ENCODE results near the gene MFSD1. TPM values are rescaled to one million over a fixed set of nuclear protein-coding genes. Genes with fewer than 3 reads are reported as not detected.
A peak's percentile ranks its signal among the peaks of the same experiment; 100 is the strongest.

The MFSD1 gene
- total RNA-seq, 4 donors from 2014 or later, result 9.2 to 86.6 (median 64.0) TPM

DNA sequence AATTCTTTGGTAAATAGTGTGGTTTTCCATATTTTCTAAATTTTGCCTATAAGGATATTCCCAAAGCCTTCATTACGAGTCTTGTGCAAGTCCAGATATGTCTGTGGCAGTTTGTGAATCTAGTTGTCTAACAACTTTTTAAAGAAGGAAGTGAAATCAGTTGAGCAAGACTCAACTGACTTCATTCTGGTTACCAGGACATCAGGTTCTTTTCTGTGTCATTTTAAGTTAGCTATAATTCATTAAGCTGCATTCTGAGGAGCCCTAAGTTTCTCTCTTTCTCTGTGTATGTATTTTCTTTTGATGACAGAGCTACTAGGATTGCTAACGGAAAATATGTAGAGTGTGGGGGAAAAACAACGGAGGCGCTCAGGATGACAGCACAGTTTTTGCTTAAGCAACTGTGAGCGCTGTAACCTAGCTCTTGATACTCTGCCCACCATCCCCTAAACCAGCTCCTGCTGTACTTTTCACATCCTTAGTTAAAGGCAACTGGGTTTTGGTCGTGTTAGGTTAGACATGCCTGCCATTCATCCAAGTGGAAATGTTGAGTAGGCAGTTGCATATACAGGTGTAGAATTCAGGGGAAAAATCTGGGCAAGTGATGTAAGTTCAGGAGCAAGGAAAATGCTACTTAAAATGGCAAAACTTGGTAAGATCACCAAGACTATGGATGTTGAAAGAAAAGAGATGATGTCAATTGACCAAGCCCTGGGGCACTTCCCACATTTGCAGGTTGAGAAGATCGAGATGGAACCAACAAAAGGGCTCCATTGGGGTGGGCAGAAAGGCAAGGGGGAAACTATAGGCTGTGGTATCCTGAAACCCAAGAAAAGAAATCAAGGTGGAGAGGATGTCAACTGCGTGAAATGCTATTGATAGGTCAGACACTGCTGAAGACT is 9.2 kb downstream of the MFSD1 start:
- intact Hi-C loops (cut with DNase I; ENCODE audit: low total_unique reads) (no loop called here), in situ Hi-C loops (cut with MboI; ENCODE audit: low pct_ligation_motif_present in 1 of 4, low pct_unique_long_range_greater_than_20kb in 1 of 4, low sequenced_read_pairs in 3 of 4) (no loop called here)
- 74 to 88% methylated on average over 8 of the region's 8 CpGs for WGBS, 2 donors (ENCODE audit: low coverage in 1 of 2)
- DNase-seq, result no peak
- peak overlapping the region in 3 of 4 donors; percentile 19 to 25 (median 24) for H3K27ac ChIP-seq
- no peaks in the 10 kb centered on the region for H3K4me1 ChIP-seq
- TF ChIP-seq POLR2AphosphoS5 (IDR thresholded peaks at IDR 0.05), result no peak
- no peak for TF ChIP-seq POLR2A (IDR thresholded peaks at IDR 0.05)
- TF ChIP-seq, protein P1, sequence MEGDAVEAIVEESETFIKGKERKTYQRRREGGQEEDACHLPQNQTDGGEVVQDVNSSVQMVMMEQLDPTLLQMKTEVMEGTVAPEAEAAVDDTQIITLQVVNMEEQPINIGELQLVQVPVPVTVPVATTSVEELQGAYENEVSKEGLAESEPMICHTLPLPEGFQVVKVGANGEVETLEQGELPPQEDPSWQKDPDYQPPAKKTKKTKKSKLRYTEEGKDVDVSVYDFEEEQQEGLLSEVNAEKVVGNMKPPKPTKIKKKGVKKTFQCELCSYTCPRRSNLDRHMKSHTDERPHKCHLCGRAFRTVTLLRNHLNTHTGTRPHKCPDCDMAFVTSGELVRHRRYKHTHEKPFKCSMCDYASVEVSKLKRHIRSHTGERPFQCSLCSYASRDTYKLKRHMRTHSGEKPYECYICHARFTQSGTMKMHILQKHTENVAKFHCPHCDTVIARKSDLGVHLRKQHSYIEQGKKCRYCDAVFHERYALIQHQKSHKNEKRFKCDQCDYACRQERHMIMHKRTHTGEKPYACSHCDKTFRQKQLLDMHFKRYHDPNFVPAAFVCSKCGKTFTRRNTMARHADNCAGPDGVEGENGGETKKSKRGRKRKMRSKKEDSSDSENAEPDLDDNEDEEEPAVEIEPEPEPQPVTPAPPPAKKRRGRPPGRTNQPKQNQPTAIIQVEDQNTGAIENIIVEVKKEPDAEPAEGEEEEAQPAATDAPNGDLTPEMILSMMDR (IDR thresholded peaks at IDR 0.05), result no peak
- TF ChIP-seq EP300 (IDR thresholded peaks at IDR 0.05; ENCODE audit: low read depth), result no peak
- no peak overlapping the region for H3K4me3 ChIP-seq
- peaks cover 0 to 61% (median 20%) of the 10 kb centered on the region in 4 donors for H3K36me3 ChIP-seq
- H3K27me3 ChIP-seq, result no peaks in the 10 kb centered on the region
- no peaks in the 10 kb centered on the region for H3K9me3 ChIP-seq

DNA sequence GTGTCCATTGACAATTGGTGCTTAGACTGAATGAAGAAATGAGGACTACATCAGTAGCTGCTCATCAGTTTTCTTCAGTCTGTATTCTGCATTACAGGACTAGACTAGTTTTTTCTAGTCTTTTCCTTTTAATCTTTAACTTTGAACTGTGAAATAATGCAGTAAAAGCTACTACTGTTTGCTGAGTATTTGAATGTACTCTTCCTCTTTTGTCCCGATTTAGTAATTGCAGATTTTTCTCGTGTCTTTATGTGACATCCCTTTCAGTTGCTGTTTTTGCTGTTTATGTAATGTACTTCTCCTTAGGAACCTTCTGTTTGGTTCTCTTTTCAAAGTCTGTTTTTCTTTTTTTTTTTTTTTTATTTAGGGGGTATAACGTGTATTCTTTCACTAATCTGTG is 17.4 kb downstream of the MFSD1 start:
- in situ Hi-C loops (cut with MboI; ENCODE audit: low pct_ligation_motif_present in 1 of 4, low pct_unique_long_range_greater_than_20kb in 1 of 4, low sequenced_read_pairs in 3 of 4) (no loop called here), intact Hi-C loops (cut with DNase I; ENCODE audit: low total_unique reads) (no loop called here)
- 34 to 41% methylated on average over 3 of the region's 3 CpGs for WGBS, 2 donors (ENCODE audit: low coverage in 1 of 2)
- no peaks in the 10 kb centered on the region for H3K9me3 ChIP-seq
- peak overlapping the region in 2 of 4 donors; percentile 43 to 45 for H3K27ac ChIP-seq
- TF ChIP-seq, protein P1 (IDR thresholded peaks at IDR 0.05), result no peak
- TF ChIP-seq POLR2AphosphoS5 (IDR thresholded peaks at IDR 0.05) (no peak), POLR2A (IDR thresholded peaks at IDR 0.05) (no peak), EP300 (IDR thresholded peaks at IDR 0.05; ENCODE audit: low read depth) (no peak)
- DNase-seq, result no peak
- H3K36me3 ChIP-seq, result peaks cover 0 to 54% (median 24%) of the 10 kb centered on the region in 4 donors
- no peaks in the 10 kb centered on the region for H3K27me3 ChIP-seq
- no peaks in the 10 kb centered on the region for H3K4me1 ChIP-seq
- H3K4me3 ChIP-seq, result no peak overlapping the region

DNA sequence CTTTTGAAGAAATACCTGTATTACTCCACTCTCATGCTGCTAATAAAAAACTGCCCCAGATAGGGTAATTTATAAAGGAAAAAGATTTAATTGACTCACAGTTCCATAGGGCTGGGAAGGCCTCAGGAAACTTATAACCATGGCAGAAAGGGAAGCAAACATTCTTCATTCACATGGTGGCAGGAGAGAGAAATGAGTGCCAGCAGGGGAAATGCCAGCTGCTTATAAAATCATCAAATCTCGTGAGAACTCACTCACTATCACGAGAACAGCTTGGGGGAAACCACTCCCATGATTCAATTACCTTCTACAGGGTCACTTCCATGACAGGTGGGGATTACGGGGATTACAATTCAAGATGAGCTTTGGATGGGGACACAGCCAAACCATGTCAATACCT is 18.7 kb downstream of the MFSD1 start:
- intact Hi-C loops (cut with DNase I; ENCODE audit: low total_unique reads) (no loop called here), in situ Hi-C loops (cut with MboI; ENCODE audit: low pct_ligation_motif_present in 1 of 4, low pct_unique_long_range_greater_than_20kb in 1 of 4, low sequenced_read_pairs in 3 of 4) (no loop called here)
- Histone ChIP-seq H3K9me3 (no peaks in the 10 kb centered on the region), H3K27ac (no peak overlapping the region), H3K4me1 (no peaks in the 10 kb centered on the region), H3K27me3 (no peaks in the 10 kb centered on the region), H3K36me3 (peaks cover 0 to 55% (median 23%) of the 10 kb centered on the region in 4 donors), H3K4me3 (no peak overlapping the region)
- no peak for DNase-seq
- WGBS, 2 donors (ENCODE audit: low coverage in 1 of 2), result 63 to 74% methylated on average over 3 of the region's 3 CpGs
- TF ChIP-seq POLR2A (IDR thresholded peaks at IDR 0.05), result no peak
- TF ChIP-seq POLR2AphosphoS5 (IDR thresholded peaks at IDR 0.05), result peak in 1 of 3 donors; percentile 26

DNA sequence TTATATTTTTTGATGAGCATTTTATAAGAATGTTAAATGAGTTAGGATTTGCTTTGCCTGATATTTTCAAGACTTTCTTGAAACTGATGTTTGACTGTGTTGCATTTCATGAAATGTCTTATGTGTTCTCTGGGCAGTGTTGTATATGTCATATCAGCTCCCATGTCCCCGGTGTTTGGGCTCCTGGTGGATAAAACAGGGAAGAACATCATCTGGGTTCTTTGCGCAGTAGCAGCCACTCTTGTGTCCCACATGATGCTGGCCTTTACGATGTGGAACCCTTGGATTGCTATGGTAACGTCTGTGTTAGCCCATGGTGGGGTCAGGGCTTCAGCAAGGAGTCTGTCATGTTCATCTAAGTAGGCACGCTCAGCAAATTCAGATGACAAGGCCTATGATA is 20.0 kb downstream of the MFSD1 start:
- Histone ChIP-seq H3K4me1 (no peaks in the 10 kb centered on the region), H3K27ac (no peak overlapping the region), H3K9me3 (no peaks in the 10 kb centered on the region), H3K4me3 (no peak overlapping the region), H3K36me3 (peaks cover 0 to 66% (median 30%) of the 10 kb centered on the region in 4 donors), H3K27me3 (no peaks in the 10 kb centered on the region)
- TF ChIP-seq EP300 (IDR thresholded peaks at IDR 0.05; ENCODE audit: low read depth) (no peak), POLR2A (IDR thresholded peaks at IDR 0.05) (no peak), POLR2AphosphoS5 (IDR thresholded peaks at IDR 0.05) (no peak)
- TF ChIP-seq, protein P1 (IDR thresholded peaks at IDR 0.05), result no peak
- WGBS, 2 donors (ENCODE audit: low coverage in 1 of 2), result 96 to 100% methylated on average over 2 to 5 of the region's 5 CpGs
- no peak for DNase-seq
- in situ Hi-C loops (cut with MboI; ENCODE audit: low pct_ligation_motif_present in 1 of 4, low pct_unique_long_range_greater_than_20kb in 1 of 4, low sequenced_read_pairs in 3 of 4) (no loop called here), intact Hi-C loops (cut with DNase I; ENCODE audit: low total_unique reads) (no loop called here)

All from transverse colon (tissue), 4 donors.